GOT3 (cell line): ENCODE data around the gene TCOF1.

ENCODE experiments used
- DNase-seq: peaks from one replicate; lab custom pipeline; 2025; ENCODE audit warnings: mixed read lengths; lab: John Stamatoyannopoulos, UW

TCOF1 gene

DNA sequence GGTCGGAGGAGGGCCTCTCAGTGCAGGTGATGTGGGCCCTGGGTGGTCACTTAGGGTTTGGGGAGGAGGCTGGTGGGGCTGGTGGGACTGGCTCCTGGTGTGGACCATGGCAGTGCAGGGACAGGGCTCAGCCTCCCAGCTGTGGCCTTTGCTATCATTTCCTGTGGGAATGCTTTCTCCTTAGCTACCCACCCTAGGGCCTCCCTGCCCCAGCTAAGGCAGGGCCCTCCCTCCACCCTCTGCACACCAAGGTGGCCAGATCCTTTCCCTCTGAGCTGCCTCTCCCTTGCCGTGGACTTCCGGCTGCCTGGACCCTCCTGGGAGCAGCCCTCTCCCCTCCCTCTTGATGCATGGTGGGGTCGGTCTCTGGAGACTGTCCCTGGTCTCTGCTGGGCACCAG is 32.1 kb upstream of the TCOF1 start:
- no peak for DNase-seq

DNA sequence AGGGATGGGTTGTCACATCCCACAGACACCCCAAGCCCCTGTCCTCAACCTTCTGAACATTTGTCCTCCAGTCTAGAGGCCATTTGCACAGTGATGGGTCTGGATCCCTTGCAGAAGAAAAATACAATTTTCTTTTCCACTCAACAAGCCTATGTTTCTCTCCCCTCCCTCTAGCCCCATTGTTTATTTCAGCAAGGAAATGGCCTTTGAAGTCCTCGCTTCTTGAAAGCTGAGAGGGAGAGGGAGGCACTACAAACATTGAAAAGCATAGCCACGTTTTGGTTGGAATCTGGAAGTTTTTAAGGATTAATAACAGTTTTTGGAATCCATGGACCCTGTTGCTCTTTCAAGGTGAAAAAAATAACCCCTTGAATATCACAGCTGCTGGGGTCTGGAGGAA is 30.8 kb upstream of the TCOF1 start:
- no peak for DNase-seq

DNA sequence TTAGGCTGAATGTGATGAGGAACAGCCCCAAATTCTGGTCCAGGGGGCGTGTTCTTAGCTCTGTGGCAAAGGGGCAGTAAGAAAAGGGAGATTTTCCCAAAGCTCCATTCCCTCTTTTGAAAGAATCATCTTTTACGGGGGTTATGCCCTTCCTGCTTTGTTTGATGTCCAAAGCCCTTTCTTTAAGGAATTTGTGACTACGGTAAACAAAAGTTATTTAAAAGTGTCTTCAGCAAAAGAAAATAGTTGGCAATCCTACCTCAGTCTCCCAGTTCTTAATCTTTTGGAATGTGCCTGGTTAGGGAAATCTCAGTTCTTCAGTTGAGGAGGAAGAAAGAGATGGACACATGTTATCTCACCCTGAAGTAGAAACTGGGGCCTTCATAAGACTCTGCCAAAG is 30.4 kb upstream of the TCOF1 start:
- no peak for DNase-seq

DNA sequence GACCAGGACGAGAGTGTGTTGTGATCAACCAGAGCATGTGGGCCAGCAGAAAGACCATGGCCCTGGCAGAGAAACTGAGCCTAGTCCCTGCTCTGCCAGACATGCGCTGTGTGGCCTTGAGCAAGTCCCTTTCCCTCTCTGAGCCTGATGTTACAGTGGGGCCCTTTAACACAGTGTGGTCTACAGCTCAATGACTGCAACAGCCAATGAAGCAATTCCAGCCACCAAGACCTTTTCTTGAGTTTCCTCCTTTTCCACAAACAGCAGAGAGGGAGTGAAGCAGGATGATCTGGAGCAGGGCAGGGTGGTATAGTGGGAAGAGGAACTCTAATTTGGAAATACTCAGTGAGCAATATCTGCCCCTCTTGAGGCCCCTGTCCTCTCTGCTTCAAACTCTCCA is 29.0 kb upstream of the TCOF1 start:
- no peak for DNase-seq

DNA sequence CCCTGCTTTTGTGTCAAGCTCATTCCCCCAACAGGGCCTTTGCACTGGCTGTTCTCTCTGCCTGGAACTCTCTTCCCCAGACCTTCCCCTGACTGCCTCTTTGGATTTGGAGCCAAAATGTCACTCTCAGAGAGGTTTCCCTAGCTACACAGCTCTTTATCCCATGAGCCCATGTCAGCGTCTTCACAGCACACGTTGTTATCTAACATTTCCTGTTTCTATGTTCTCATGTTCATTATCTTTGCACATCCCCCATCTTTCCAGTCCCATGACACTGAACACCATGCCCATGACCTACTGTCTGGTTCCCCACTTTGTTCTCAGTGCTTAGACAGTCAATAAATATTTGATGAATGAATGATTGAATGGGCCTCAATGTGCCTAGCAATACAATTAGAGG is 28.5 kb upstream of the TCOF1 start:
- no peak for DNase-seq

DNA sequence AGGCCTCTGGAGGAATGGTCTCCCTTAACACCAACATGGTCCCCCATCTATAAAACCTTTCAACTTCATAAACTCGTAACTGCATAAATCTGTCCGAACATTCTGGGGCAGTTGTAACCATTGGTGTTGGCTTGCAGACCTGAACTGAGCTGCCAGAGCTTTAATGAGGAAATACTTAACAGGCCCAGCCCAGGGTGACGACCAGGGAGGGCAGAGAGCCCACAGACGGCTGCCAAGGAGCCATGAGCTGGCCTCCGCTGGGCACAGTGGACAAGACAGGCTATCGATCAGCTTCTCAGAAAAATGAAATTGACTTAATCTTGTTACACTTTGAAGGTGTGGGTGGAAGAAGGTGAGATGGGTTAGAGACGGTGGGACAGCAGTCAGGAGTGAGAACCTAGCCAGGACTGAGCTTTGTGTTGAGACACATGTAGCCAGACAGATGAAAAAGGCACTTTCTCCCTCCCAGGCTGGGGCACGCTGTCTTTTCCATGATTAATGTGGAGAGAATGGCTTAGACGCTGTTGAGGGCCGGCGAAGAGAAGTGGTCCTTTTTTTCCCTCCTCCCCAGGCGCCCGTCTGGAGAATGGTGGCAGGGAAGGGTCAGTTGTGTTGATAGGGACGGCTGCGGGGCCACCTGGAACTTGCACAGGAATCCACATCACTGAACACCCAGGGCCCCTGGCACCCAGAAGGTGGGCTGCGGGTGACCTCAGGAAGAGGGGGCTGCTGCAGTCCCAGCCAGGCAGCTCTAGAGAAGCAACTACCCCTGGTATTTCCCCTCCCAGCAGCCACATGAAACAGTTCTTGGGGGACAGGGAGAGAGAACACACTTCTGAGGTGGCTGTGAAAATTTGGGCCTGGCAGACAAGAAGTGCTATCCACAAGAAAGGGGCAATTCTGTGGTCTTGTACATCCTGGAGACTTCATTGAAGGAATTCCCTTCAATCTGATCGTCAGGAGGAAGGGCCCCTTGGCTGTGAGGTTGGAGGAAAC is 27.3 kb upstream of the TCOF1 start:
- no peak for DNase-seq

DNA sequence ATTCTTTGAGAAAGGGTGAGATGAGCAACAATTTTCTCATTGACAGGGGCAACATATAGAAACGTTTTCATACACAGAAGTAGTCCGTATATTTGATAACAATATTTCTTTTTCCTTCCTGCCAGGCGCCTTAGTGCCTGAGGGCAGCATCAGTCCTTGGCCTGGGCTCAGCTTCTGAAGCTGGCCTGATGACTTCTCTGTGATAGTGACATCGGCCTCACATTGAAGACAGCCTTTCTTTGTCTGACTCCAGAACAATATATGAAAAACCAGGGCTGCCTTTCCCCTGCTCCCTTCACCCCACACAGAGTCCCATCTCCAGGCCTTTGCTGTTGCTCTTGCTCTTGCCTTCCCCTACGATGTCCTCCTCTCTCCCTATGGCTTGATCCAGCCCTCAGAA is 24.1 kb upstream of the TCOF1 start:
- DNase-seq: no peak

DNA sequence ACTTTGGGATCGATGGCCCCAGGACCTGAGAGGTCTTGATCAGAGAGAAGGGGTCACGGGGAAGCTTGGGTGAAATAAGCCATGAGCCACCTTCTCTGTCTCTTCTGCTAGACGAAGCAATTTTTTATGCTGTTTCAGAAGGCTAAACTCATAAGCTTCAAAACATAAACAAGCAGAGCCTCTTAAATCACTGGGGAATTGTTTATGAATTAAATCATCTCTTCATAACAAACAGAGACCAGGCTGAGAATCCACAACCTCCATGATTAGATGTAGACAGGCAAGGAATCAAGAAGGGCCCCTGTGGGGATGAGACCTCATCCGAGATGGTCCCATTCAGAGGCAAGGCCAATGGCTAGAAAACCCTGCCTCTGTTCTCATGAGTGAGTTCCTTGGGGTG is 21.7 kb upstream of the TCOF1 start:
- no peak for DNase-seq

DNA sequence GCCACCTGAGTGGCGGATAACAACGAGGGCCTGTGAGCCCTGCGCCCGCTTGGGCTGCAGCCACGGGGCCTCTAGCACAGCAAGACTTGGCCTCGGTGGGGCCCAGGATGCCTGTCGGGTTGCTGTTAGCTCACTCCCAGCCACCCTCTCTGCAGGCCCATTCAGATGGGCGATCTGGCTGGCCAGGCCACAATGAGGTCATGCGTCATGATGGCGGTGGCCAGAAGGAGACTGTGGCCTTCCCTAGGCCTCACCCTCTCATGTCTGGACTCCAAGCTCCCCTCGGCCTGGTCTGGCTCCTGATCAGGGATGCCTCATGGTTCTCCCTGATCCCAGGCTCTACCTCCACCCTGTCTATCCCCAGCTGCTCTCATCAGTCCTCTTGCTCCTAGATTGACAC is 19.0 kb upstream of the TCOF1 start:
- no peak for DNase-seq

DNA sequence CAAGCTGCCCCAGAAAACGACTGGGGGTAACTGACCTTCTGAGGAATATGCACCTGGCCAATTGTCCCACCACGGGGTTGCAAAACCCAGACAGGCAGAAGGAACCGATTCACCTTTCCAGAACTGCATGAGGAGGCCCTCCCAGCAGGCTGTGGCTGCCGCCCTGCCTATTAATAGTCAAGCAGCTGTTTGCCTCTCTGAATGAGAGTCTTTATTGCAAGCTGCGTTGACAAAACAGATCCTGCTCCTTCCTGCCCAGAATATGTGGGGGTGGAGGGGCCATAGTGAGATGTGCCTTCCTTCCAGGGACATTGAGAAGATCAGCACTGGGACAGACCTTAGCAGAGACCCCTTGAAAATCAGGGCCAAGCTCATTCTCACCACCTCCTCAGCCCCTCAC is 18.3 kb upstream of the TCOF1 start:
- no peak for DNase-seq

DNA sequence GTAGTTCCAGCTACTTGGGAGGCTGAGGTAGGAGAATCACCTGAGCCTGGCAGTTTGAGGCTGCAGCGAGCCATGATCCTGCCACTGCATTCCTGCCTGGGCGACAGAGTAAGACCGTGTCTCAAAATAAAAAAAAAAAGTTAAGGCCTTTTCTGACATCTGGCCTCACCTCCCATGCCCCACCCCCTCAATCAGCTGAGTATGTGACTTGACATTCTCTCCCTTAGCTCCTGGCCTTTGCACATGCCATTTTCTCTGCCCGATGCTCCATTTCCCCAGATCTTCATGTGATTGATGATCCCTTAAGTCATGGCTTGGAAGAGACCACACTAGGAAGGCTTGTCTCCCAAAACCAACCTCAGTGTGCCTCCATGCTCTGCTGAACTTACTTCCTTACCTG is 17.7 kb upstream of the TCOF1 start:
- DNase-seq: no peak

DNA sequence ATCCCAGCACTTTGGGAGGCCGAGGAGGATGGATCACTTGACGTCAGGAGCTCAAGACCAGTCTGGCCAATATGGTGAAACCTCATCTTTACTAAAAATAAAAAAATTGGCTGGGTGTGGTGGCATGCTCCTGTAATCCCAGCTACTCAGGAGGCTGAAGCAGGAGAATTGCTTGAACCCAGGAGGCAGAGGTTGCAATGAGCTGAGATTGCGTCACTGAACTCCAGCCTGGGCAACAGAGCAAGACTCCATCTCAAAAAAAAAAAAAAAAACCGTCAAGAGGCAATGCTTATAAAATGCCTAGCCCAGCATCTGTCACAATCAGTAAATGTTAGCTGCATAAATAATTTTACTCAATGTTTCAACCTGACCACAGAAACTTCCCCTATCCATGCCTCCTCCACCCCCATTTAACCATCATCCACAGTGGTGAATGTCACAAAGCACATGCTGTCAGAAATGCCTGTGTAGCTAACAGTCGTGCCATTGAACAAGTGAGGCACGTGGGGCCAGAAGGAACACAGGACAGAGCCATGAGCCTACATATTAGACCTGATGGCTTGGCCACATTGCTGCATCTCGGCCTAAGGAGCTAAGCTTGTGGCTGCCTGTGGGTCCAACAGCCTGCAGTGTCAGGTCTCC is 16.8 kb upstream of the TCOF1 start:
- DNase-seq: no peak

DNA sequence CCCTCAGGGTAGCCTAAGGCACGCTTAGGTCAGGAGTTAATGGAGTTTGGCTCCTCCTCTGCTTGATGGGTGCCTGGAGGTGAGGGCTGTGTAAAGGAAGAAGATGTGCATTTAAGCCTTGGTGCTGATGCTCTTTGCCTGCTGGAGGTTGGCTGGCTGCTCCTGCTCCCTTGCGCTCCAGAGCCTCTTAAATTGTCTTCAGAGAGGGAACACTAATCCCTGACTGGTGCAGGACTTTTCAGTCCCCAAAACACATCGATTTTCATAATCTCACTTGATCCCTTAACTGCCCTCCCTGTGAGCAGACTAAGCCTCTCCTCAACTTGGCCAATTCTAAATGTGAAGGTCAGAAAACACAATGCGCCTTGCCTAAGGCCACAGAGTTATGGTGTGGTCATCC is 16.2 kb upstream of the TCOF1 start:
- DNase-seq: no peak

DNA sequence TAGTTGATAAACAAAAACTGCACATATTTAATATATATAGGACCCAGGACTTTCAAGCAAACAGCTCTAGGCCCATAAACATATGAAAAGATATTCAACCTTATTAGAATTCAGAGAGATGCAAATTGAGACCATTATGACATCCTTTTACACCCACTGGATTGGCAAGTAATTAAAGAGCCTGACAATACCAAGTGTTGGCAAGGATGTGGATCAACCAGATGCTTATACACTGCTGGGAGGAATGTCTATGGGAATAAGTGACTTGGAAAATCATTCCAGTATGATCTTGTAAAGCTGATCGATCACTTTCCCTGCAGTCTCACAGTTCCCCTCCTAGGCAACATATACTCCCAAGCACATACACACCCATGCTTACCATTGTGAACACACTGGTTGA is 15.5 kb upstream of the TCOF1 start:
- no peak for DNase-seq

DNA sequence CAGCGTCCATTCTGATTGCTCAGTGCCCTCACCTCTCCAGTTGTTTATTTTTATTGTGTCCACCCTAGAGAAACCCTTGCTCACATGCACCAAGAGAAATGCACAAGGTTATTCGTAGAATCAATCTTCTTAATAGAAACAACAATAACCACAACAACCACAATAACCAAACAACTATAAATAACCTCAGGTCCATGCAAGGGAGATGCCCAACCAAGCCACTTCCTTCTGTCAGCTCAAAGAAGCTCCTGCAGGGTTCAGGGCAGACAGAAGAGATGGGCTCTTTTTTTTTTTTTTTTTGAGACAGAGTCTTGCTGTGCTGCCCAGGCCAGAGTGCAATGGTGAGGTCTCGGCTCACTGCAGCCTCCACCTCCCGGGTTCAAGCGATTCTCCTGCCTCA is 14.9 kb upstream of the TCOF1 start:
- no peak for DNase-seq

DNA sequence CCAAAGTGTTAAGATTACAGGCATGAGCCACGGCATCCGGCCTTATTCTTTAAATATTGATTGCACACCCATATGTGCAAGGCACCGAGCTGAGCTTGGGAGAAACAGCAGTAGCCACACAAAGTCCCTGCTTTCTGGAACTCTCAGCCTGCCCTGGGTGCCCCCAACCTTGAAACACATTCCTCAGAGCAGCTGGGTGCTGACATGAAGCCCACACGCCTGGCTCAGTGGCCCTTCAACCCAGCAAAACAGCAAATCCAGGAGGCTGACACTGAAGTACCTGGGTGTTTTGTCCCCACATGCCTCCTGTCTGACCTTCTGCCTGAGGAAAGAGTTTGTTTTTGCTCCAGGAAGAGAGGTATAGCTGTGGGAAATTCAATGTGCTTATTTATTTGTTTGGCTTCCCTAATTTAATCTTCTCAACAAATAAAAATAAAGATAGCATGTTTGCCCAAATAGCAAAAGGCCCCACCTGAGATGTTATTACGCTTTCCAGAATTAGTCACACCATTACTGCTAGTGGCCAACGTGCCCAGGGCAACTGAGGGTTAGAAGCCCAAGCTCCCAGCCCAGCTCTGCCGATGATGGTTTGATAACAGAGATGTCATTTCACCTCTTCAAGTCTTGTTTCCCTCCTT is 13.4 kb upstream of the TCOF1 start:
- no peak for DNase-seq

DNA sequence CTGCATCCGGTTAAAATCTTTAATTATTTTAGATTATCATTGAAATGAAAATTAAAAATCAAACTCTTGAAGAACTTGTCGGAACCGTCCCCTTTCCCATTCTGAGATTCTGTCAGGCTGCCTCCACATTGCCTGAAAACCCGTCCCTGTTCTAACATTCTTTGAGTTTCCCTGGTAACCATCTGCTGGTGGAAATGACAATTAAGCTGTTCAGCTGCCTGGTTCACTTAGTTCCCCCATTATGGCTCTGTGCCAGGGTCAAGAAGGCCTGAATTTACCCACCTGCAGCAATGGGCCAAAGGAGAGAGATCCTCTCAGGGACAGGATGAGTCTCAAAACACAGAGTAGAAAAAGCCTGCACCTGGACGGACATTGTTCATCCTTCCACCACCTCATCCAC is 11.8 kb upstream of the TCOF1 start:
- DNase-seq: no peak

DNA sequence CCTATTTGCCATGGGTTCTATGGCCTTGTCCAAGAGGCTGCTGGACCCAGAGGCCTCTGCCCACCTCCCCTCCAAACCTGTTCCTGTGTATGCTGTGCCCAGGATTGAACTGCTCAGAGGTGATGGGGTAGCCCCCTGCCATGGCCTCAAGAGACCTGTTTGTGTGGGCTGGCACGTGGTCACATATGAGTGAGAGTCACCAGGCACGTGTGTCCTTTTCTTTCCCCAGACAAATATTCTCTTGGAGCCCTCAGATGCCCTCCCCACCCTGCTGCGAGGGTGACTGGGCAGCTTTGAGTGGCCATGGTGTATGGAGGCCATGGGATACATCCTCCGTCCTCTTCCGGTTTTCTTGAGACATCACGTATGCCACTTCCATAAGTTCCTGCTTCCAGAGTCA is 10.9 kb upstream of the TCOF1 start:
- DNase-seq: no peak

DNA sequence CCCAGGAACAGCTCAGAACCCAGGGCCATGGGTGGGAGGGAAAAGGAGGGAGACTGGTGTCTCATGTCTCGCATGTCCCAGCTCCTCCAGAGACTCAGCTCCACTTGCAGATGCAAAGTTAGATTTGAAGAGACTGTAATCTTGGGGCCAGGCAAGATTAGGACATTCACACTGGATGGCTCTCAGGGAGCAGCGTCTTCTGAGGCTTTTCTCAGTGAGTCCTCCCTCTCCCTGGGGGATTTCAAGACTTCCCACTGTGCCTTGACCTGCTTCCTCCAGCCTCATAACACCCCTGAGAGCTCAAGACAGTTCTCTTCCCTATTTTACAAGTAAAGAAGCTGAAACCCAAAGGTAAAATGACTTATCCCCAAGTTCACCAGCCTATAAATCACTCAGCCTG is 10.5 kb upstream of the TCOF1 start:
- no peak for DNase-seq

DNA sequence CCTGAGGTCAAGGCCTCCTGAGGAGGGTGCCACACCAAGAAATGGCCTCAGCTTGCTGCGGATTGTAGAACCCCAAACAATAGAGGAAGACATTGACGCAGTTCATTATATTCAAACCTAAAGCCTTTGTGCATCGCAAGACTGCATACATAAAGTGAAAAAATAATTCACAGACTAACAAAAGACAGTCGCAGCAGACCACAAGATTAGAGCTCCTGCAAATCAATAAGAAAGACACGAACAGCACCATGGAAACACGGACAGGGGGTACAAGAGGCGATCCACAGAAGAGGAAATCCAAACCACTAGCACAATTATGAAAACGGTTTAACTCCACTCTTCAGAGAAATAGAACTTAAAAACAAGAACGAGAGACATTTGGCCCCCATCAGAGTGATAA is 10.0 kb upstream of the TCOF1 start:
- no peak for DNase-seq

DNA sequence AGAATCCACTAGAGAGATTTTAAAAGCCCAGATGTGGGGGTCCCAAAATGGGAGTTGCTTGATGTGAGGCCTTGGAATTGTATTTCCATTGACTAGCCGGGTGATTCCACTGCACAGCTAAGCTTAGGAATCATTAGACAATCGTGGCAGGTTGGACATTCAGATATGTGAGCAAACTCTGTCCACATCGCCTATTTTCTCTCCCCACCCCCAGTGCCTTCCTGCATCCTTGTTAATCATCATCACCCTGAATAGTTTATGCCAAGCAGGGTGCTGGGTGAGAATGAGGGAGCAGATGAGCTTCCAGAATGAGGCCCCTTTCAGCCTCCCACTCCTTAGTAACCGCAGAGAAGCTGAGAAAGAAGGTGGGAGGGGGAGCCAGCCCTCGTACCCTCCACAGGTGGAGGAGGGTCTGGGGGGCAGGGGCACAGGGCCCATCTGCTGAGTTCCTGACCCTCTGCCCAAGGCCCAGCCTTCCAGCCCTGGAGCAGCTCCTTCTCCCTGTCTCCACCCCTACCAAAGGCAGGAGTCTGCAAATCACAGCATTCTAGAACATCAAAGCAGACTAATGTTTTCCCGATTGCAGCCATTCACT is 7.7 kb upstream of the TCOF1 start:
- no peak for DNase-seq

DNA sequence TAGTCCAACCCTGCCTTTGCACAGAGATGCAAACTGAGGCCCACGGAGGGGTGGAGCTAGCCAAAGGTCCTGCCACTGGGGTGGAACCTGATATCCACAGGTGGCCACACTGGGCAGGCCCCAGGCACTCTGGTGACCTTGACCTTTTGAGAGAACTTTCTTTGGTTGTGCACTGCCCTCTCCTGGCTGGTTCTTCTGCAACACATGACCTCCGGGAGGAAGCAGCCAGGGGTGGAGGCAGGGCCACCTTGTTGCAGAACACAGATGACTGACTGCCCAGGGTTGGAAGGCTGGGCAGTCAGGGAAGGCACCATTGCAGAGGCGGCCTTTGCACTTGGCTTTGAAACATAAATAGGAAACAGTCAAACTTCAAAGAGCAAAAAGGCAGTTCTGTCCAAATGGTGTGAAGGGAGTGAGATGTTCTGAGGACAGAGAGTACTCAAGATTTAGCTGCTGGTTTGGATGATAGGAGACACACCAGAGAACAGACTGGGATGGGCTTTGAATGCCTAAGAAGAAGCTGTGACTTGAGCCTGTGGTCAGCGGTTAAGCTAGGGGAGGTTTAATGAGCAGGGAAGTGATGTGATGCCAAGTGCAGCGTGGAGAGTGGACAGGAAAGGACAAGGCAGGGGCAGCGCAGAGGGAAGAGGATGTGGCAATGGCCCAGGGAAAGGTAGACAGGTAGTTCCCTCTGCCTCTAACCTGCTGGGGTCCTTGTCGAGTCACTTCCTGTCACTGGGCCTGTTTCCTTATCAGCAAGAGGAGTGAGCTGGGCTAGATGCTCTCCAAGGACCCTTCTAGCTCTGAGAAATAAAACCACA is 6.8 kb upstream of the TCOF1 start:
- peak; percentile 28 for DNase-seq
